IMR-90 (cell line): ENCODE measurements around the gene DOCK1. TPM values are rescaled to one million over a fixed set of nuclear protein-coding genes. Genes with fewer than 3 reads are reported as not detected.
"Not testable (repeated sequence)": the region's sequence is repeated elsewhere in the genome, so short reads cannot be mapped to it uniquely, and the experiment has no call there.

Experiments used
- ATAC-seq: fragments of 200-7000 bp; cut with Tn5 transposase; 2 replicates; pipeline ENCODE4 v1.9.1; 2020; ENCODE audit warnings: low read depth, mild to moderate bottlenecking, moderate library complexity
- BruUV-seq: library from RNA; stranded (reverse); fragments of 400-500 nt; replicated peaks from 2 replicates; lab custom pipeline; 2021; lab: Mats Ljungman, UMichigan
- CTCF ChIA-PET: fragments of 300-600 bp; formaldehyde crosslinking; extraction: SDS; loops from one replicate; lab custom pipeline; 2021; ENCODE audit warnings: antibody characterized with exemption; lab: Yijun Ruan, JAX
- POLR2A ChIA-PET: fragments of 300-600 bp; sonication (Branson Sonifier 250); formaldehyde crosslinking; loops from one replicate; lab custom pipeline; 2022; ENCODE audit warnings: antibody characterized with exemption; ENCODE audit not compliant: unreplicated experiment; lab: Charles Lee
- DNase-seq: peaks from one replicate; pipeline ENCODE4 v3.0.0; 2013
- H2AFZ ChIP-seq: replicated peaks from 2 replicates; pipeline ENCODE3; 2013; ENCODE audit warnings: low read length, mild to moderate bottlenecking; ENCODE audit not compliant: poor library complexity
- H2AK5ac ChIP-seq: 2 replicates; pipeline ENCODE4 v1.6.1; 2013; ENCODE audit warnings: low read depth, low read length, inconsistent platforms
- H2AK9ac ChIP-seq: replicated peaks from 2 replicates; pipeline ENCODE3; 2013; ENCODE audit warnings: mild to moderate bottlenecking, low read depth, low read length, moderate library complexity; ENCODE audit not compliant: poor library complexity
- H2BK120ac ChIP-seq: 2 replicates; pipeline ENCODE4 v1.6.1; 2013; ENCODE audit warnings: low read depth, low read length, inconsistent platforms
- H2BK15ac ChIP-seq: 3 replicates; pipeline ENCODE4 v1.6.1; 2013; ENCODE audit warnings: low read depth, low read length, inconsistent platforms
- H2BK20ac ChIP-seq: 2 replicates; pipeline ENCODE4 v1.6.1; 2013; ENCODE audit warnings: low read depth, mild to moderate bottlenecking, inconsistent platforms, low read length, moderate library complexity
- H2BK5ac ChIP-seq: 2 replicates; pipeline ENCODE4 v1.6.1; 2013; ENCODE audit warnings: mild to moderate bottlenecking, low read depth, low read length, inconsistent platforms; ENCODE audit not compliant: poor library complexity, severe bottlenecking
- H3K14ac ChIP-seq: replicated peaks from 2 replicates; pipeline ENCODE4 v1.6.1; 2013; ENCODE audit warnings: low read depth, low read length, inconsistent platforms
- H3K18ac ChIP-seq: 2 replicates; pipeline ENCODE4 v1.6.1; 2013; ENCODE audit warnings: low read depth, low read length, control low read depth
- H3K23ac ChIP-seq: 2 replicates; pipeline ENCODE4 v1.6.1; 2013; ENCODE audit warnings: low read depth, low read length, inconsistent platforms
- H3K27ac ChIP-seq: 2 replicates; pipeline ENCODE4 v1.5.1; 2013; ENCODE audit warnings: mild to moderate bottlenecking, control low read depth, low read length; ENCODE audit not compliant: insufficient read depth
- H3K27me3 ChIP-seq: 2 replicates; pipeline ENCODE4 v1.6.1; 2013; ENCODE audit warnings: low read length; ENCODE audit not compliant: control insufficient read depth, insufficient read depth
- H3K36me3 ChIP-seq: 2 replicates; pipeline ENCODE4 v1.6.1; 2013; ENCODE audit warnings: low read length, mixed read lengths; ENCODE audit not compliant: control insufficient read depth, insufficient read depth
- H3K4ac ChIP-seq: 2 replicates; pipeline ENCODE4 v1.6.1; 2013; ENCODE audit warnings: low read depth, low read length, inconsistent platforms
- H3K4me1 ChIP-seq: 2 replicates; pipeline ENCODE4 v1.6.1; 2013; ENCODE audit warnings: low read length, mixed read lengths; ENCODE audit not compliant: control insufficient read depth, insufficient read depth
- H3K4me2 ChIP-seq: 2 replicates; pipeline ENCODE4 v1.6.1; 2013; ENCODE audit warnings: low read depth, mild to moderate bottlenecking, control low read depth, low read length, moderate library complexity
- H3K4me3 ChIP-seq: 2 replicates; pipeline ENCODE4 v1.5.1; 2013; ENCODE audit warnings: low read depth, mild to moderate bottlenecking, control low read depth, low read length, moderate library complexity; ENCODE audit not compliant: insufficient read depth
- H3K56ac ChIP-seq: 2 replicates; pipeline ENCODE4 v1.6.1; 2013; ENCODE audit warnings: low read length, inconsistent platforms; ENCODE audit not compliant: insufficient read depth; ENCODE audit errors: extremely low read depth
- H3K79me1 ChIP-seq, 2 experiments: 2 replicates each; pipeline ENCODE4 v1.6.1; 2013; ENCODE audit warnings: low read length in 2 of 2, inconsistent platforms in 1 of 2, low read depth in 1 of 2
- H3K9ac ChIP-seq: 2 replicates; pipeline ENCODE4 v1.6.1; 2013; ENCODE audit warnings: low read depth, low read length, control low read depth
- H3K9me1 ChIP-seq: 2 replicates; pipeline ENCODE4 v1.6.1; 2013; ENCODE audit warnings: low read length, inconsistent platforms; ENCODE audit not compliant: insufficient read depth
- H3K9me3 ChIP-seq: 2 replicates; pipeline ENCODE4 v1.6.1; 2013; ENCODE audit warnings: low read length; ENCODE audit not compliant: control insufficient read depth, insufficient read depth
- H4K20me1 ChIP-seq: 2 replicates; pipeline ENCODE4 v1.6.1; 2013; ENCODE audit warnings: low read length, inconsistent platforms; ENCODE audit not compliant: insufficient read depth
- H4K5ac ChIP-seq: 2 replicates; pipeline ENCODE4 v1.6.1; 2013; ENCODE audit warnings: mild to moderate bottlenecking, low read depth, low read length, control low read depth
- H4K8ac ChIP-seq, 2 experiments: 2 replicates each; pipeline ENCODE4 v1.6.1; 2013; ENCODE audit warnings: low read depth in 2 of 2, low read length in 2 of 2, control low read depth in 1 of 2, inconsistent platforms in 1 of 2
- H4K91ac ChIP-seq: 2 replicates; pipeline ENCODE4 v1.6.1; 2013; ENCODE audit warnings: low read depth, low read length, inconsistent platforms; ENCODE audit not compliant: insufficient read depth
- CEBPB ChIP-seq: IDR thresholded peaks from 2 replicates; pipeline ENCODE4 v1.6.1; 2012; ENCODE audit warnings: low read depth, low read length, improper control_type of control experiment
- SMC3 ChIP-seq: fragments of 150-350 bp; IDR thresholded peaks from 2 replicates; pipeline ENCODE4 v1.6.1; 2016; ENCODE audit warnings: low read depth, mild to moderate bottlenecking, antibody characterized with exemption, low read length, moderate library complexity
- WGBS, 2 experiments: methylation state at CpG; one replicate each; pipeline versions ENCODE4 v1.1.5 to v1.1.7; 2013; ENCODE audit warnings: missing lambda C conversion rate in 2 of 2; ENCODE audit not compliant: insufficient read length in 1 of 2; ENCODE audit errors: extremely low coverage in 2 of 2; 5-methylcytosine and 5-hydroxymethylcytosine counted together
- dilution Hi-C: fragments of 300-500 bp; cut with HindIII; formaldehyde crosslinking; loops from one replicate; pipeline ENCODE4 v1.14.3; 2018; ENCODE audit warnings: low sequenced_read_pairs; ENCODE audit not compliant: unreplicated experiment
- in situ Hi-C: fragments of 300-500 bp; cut with MboI; formaldehyde crosslinking; loops from 3 replicates; pipeline ENCODE4 v1.14.3; 2019; ENCODE audit warnings: low sequenced_read_pairs, inconsistent platforms, mixed read lengths
- intact Hi-C: fragments of 100-400 bp; cut with micrococcal nuclease; formaldehyde crosslinking; loops from 2 replicates; pipeline ENCODE4 v1.10.0; 2022
- polyA plus RNA-seq, 3 experiments: library from polyadenylated mRNA; depleted of rRNA; stranded (reverse); fragments of >200 nt; gene quantifications; 2 replicates each; pipeline ENCODE4 v1.2.3, GENCODE V29; 2012; ENCODE audit warnings: low replicate concordance in 1 of 3
- total RNA-seq: library from RNA; depleted of rRNA; stranded (reverse); fragments of >200 nt; gene quantifications from 2 replicates; pipeline ENCODE4 v1.2.3, GENCODE V29; 2012

The DOCK1 gene
- total and polyA plus RNA-seq, 2 of the 4 experiments (the other 2 are of a cell fraction), result 28.2 to 71.0 TPM

GRCh38 chr10:126937026-126937425, 31.8 kb downstream of the DOCK1 start:
- TF ChIP-seq SMC3 (no peak), CEBPB (0 out of 2 replicates have a peak, but pooled peaks have one; percentile 5)
- H3K23ac ChIP-seq, result no peak overlapping the region
- no peak overlapping the region for H3K14ac ChIP-seq
- dilution Hi-C loops (no loop called here), intact Hi-C loops (no loop called here), in situ Hi-C loops (no loop called here)
- H2BK15ac ChIP-seq, result no peak overlapping the region
- H2AK5ac ChIP-seq, result no peak overlapping the region
- peaks cover 70% of the 10 kb centered on the region for H4K20me1 ChIP-seq
- no CpG with 5 or more reads among the region's 3 CpGs for WGBS, 2 experiments
- no peaks in the 10 kb centered on the region for H3K27me3 ChIP-seq
- no peak overlapping the region for H3K27ac ChIP-seq
- H2BK120ac ChIP-seq, result no peak overlapping the region
- peaks cover 27 to 60% of the 10 kb centered on the region in 2 experiments for H3K79me1 ChIP-seq
- no peak overlapping the region for H3K4me3 ChIP-seq
- H4K8ac ChIP-seq, result no peak overlapping the region
- no peak overlapping the region for H2BK5ac ChIP-seq
- DNase-seq (no peak), ATAC-seq (no peak)
- H2AFZ ChIP-seq, result no peak overlapping the region
- no TSS peak for BruUV-seq
- H3K56ac ChIP-seq, result no peak overlapping the region
- H2AK9ac ChIP-seq, result no peak overlapping the region
- H3K18ac ChIP-seq, result no peak overlapping the region
- no peak overlapping the region for H4K91ac ChIP-seq
- H3K4me2 ChIP-seq, result no peak overlapping the region
- H3K4ac ChIP-seq, result no peak overlapping the region
- no peak overlapping the region for H4K5ac ChIP-seq
- POLR2A ChIA-PET, result no interaction called here
- H3K9me1 ChIP-seq, result peaks cover 13% of the 10 kb centered on the region
- no peaks in the 10 kb centered on the region; the same call in 1 of the 2 replicates for H3K36me3 ChIP-seq
- CTCF ChIA-PET, result interaction anchor here (0.5 kb wide), 1 partner anchor 36 kb away, joined by 5 read pairs; no protein-coding TSS in a partner anchor
- H2BK20ac ChIP-seq, result no peak overlapping the region
- no peaks in the 10 kb centered on the region for H3K9me3 ChIP-seq
- peaks cover 9% of the 10 kb centered on the region for H3K4me1 ChIP-seq
- H3K9ac ChIP-seq, result no peak overlapping the region

GRCh38 chr10:126938121-126938520, 32.9 kb downstream of the DOCK1 start:
- BruUV-seq, H2AFZ ChIP-seq, H2AK9ac ChIP-seq, H3K4me2 ChIP-seq, DNase-seq, H3K9me1 ChIP-seq, H3K14ac ChIP-seq, in situ Hi-C loops, H4K8ac ChIP-seq, intact Hi-C loops, H3K56ac ChIP-seq, H3K9me3 ChIP-seq, H2BK20ac ChIP-seq, ATAC-seq, H3K18ac ChIP-seq, H3K36me3 ChIP-seq, H3K27ac ChIP-seq, H3K27me3 ChIP-seq, H2BK5ac ChIP-seq, H4K5ac ChIP-seq, H4K91ac ChIP-seq, H3K9ac ChIP-seq, H2BK120ac ChIP-seq, H2AK5ac ChIP-seq, H3K23ac ChIP-seq, H3K4me3 ChIP-seq, dilution Hi-C loops, H3K4ac ChIP-seq, H2BK15ac ChIP-seq: not testable (repeated sequence)
- CTCF ChIA-PET, result interaction anchor here (0.6 to 1.1 kb wide), 2 partner anchors 10 to 16 kb away, joined by 4 to 7 read pairs; no protein-coding TSS in a partner anchor
- Histone ChIP-seq H3K79me1 (peaks cover 23 to 56% of the 10 kb centered on the region in 2 experiments), H4K20me1 (peaks cover 70% of the 10 kb centered on the region), H3K4me1 (peaks cover 10% of the 10 kb centered on the region)
- POLR2A ChIA-PET, result interaction anchor here (0.6 kb wide), 2 partner anchors 30 to 38 kb away, joined by 6 read pairs; no protein-coding TSS in a partner anchor
- WGBS, 2 experiments, result 100% methylated on average over 5 of the region's 9 CpGs; no CpG with 5 or more reads in 1 of the 2 experiments
